ENCODE measurements around the gene CSAG1.
A peak's percentile ranks its signal among the peaks of the same experiment; 100 is the strongest.
"Not testable (repeated sequence)": the region's sequence is repeated elsewhere in the genome, so short reads cannot be mapped to it uniquely, and the experiment has no call there.

Gene CSAG1

DNA sequence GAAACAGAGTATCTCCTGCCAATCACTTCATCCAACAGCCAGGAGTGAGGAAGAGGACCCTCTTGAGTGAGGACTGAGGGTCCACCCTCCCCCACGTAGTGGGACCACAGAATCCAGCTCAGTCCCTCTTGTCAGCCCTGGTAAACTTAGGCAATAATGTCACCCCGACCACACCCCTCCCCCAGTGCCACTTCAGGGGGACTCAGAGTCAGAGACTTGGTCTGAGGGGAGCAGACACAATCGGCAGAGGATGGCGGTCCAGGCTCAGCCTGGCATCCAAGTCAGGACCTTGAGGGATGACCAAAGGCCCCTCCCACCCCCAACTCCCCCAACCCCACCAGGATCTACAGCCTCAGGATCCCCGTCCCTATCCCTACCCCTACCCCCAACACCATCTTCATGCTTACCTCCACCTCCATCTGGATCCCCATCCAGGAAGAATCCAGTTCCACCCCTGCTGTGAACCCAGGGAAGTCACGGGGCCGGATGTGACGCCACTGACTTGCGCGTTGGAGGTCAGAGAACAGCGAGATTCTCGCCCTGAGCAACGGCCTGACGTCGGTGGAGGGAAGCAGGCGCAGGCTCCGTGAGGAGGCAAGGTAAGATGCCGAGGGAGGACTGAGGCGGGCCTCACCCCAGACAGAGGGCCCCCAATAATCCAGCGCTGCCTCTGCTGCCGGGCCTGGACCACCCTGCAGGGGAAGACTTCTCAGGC, at the start of gene CSAG1, which contains the start of gene MAGEA12:
CSAG1 (minus strand) TSS at position 461 of the 715 bp plus-strand sequence. CDS start 1,261 bp downstream, outside the sequence.
MAGEA12 (plus strand) TSS at position 497 of the 715 bp plus-strand sequence. CDS start 2,405 bp downstream, outside the sequence.
- peak; percentile 61 for DNase-seq

DNA sequence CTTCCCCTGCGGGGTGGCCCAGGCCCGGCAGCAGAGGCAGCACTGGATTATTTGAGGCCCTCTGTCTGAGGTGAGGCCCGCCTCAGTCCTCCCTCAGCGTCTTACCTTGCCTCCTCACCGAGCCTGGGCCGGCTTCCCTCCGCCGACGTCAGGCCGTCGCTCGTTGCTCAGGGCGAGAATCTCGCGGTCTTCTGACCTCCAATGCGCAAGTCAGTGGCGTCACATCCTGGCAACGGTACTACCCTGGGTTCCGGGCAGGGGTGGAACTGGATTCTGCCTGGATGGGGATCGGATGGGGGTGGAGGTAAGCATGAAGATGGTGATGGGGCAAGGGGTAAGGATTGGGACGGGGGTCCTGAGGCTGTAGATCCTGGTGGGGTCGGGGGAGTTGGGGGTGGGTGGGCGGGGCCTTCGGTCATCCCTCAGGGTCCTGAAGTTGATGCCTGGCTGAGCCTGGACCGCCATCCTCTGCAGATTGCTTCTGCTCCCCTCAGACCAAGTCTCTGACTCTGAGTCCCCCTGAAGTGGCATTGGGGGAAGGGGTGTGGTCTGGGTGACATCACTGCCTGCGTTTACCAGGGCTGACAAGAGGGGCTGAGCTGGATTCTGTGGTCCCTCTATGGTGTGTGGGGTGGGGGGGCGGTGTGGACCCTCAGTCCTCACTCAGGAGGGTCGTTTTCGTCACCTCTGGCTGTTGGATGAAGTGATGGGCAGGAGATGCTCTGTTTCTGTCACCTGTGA, 36.2 kb upstream of the CSAG1 start, which contains the start of gene MAGEA6:
MAGEA6 (minus strand) TSS at position 141 of the 741 bp plus-strand sequence. CDS start 2,039 bp downstream, outside the sequence.
- DNase-seq = not testable (repeated sequence)

DNA sequence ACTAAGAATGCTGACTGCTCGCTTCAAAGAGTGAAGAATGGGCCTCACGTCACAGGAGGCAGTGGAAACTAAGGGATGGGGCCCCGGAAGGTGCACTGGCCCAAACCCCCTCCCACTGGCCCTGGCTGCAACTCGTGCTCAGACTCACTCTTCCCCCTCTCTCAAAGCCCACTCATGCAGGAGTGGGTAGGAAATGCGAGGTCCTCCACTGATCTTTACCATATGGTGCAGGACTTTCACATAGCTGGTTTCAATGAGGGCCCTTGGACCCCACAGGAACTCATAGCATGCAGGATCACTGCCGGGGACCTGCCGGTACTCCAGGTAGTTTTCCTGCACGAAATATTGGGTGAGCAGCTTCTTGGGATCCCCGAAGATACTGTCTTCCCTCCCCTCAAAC, 33.0 kb upstream of the CSAG1 start:
- not testable (repeated sequence) for DNase-seq

- not testable (repeated sequence) for DNase-seq
These were observed 28.1 kb upstream of the CSAG1 start for GRCh38 chrX:152761582-152761981.

DNA sequence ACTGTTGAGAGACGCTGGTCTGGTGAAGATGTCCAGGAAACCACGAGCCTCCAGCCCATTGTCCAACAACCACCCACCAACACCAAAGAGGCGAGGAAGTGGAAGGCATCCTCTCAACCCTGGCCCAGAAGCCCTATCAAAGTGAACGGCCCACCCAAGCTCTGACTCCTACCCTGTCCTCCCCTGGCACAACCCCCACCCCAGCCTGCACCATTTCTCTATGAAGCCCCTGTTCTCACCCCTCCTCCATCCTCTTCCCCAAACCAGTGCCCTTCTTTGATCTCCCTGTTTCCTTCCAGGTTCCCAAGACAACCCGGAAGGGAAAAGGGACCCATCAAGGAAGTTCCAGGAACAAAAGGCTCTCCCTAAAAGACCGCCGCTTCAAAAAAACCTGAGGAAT, 26.0 kb upstream of the CSAG1 start:
- not testable (repeated sequence) for DNase-seq

- DNase-seq = not testable (repeated sequence)
These were observed 25.4 kb upstream of the CSAG1 start, which contains the start of gene CSAG3 for GRCh38 chrX:152758918-152759317. CSAG3 (plus strand) TSS chrX:152759218.

- not testable (repeated sequence) for DNase-seq
These were observed 21.4 kb upstream of the CSAG1 start for GRCh38 chrX:152754871-152755270.

- DNase-seq = not testable (repeated sequence)
These were observed 20.4 kb upstream of the CSAG1 start, which contains the start of gene MAGEA2 for GRCh38 chrX:152753686-152754650. MAGEA2 (minus strand) TSS chrX:152753842; CDS start chrX:152751363, 2,479 bp downstream.

- DNase-seq = no peak
These were observed 5.0 kb upstream of the CSAG1 start for GRCh38 chrX:152738560-152738959.

GRCh38 chrX:152736528-152736927, 3.0 kb upstream of the CSAG1 start:
- not testable (repeated sequence) for DNase-seq

- no peak for DNase-seq
These were observed 2.5 kb upstream of the CSAG1 start for GRCh38 chrX:152735860-152736511.

DNA sequence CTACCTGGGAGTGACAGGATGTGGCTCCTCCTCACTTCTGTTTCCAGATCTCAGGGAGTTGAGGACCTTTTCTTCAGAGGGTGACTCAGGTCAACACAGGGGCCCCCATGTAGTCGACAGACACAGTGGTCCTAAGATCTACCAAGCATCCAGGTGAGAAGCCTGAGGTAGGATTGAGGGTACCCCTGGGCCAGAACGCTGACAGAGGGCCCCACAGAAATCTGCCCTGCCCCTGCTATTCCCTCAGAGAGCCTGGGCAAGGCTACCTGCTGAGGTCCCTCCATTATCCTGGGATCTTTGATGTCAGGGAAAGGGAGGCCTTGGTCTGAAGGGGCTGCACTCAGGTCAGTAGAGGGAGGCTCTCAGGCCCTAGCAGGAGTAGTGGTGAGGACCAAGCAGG, 1.6 kb upstream of the CSAG1 start:
- no peak for DNase-seq

GRCh38 chrX:152734143-152734858, 780 bp upstream of the CSAG1 start:
- not testable (repeated sequence) for DNase-seq

DNA sequence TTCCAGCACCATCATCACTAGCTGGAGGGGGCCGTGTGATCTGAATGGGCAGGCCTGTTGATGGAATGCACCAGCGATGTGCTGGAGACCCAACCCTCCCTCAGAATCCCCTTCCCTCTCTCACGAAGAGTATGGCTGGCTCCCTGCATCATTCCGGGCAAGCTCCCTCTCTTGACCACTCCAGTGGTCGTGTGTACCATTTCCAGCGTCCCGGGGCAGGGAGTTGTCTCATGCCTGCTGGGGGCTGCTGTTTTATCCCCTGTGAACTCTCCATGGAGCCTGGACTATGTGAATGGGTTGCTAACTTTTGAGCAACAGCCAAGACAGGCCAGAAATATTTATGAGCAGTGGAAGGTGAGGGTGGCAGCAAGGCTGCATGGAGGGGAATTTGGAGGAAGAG, 8.1 kb downstream of the CSAG1 start:
- no peak for DNase-seq

DNA sequence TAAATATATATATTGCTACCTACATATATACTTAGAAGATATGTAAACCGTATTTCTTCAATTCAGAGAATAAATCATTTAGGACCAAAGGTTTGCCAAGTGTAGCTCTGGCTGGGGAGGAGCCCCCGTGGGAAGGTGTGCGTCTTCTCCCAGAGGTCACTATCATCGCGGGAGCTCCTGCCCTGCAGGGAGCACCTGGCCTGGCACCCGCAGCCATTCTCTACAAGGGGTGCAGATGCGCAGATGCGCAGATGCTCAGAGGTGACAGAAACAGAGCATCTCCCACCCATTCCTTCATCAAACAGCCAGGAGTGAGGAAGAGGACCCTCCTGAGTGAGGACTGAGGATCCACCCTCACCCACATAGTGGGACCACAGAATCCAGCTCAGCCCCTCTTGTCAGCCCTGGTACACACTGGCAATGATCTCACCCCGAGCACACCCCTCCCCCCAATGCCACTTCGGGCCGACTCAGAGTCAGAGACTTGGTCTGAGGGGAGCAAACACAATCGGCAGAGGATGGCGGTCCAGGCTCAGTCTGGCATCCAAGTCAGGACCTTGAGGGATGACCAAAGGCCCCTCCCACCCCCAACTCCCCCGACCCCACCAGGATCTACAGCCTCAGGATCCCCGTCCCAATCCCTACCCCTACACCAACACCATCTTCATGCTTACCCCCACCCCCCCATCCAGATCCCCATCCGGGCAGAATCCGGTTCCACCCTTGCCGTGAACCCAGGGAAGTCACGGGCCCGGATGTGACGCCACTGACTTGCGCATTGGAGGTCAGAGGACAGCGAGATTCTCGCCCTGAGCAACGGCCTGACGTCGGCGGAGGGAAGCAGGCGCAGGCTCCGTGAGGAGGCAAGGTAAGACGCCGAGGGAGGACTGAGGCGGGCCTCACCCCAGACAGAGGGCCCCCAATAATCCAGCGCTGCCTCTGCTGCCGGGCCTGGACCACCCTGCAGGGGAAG, 19.4 kb downstream of the CSAG1 start, which contains the start of gene MAGEA2B:
MAGEA2B (plus strand) TSS at position 814 of the 973 bp plus-strand sequence. CDS start 2,479 bp downstream, outside the sequence.
- DNase-seq = not testable (repeated sequence)

DNA sequence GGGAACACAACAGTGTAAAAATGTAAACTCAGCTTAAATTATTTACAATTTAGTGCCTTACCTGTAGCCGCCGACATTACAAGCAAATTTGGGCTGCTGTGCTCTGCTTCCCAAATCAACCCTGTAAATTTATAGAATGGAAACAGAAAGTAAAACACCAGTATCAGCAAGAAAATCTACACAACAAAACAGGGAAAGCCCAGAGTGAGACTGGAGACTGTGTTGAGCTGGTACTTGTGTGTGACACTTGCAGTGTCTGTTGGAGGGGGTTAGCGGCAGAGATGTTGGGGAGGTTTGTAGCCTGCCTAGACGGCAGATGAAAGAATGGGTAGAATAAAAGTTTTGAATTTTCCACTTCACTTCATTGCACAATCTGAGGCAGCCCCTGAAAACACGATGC, 20.3 kb downstream of the CSAG1 start:
- DNase-seq = not testable (repeated sequence)

GRCh38 chrX:152709173-152709572, 24.3 kb downstream of the CSAG1 start, which contains the start of gene CSAG2:
CSAG2 (minus strand) TSS chrX:152709273; CDS start chrX:152709112, 161 bp downstream.
- DNase-seq = not testable (repeated sequence)

GRCh38 chrX:152706500-152706899, 27.0 kb downstream of the CSAG1 start:
- not testable (repeated sequence) for DNase-seq

GRCh38 chrX:152700390-152700789, 33.1 kb downstream of the CSAG1 start:
- DNase-seq = not testable (repeated sequence)
